ENCODE measurements around the gene MYO1H. TPM values are rescaled to one million over a fixed set of nuclear protein-coding genes. Genes with fewer than 3 reads are reported as not detected.

Gene MYO1H
- total RNA-seq, 1 donor from 2014 or later = not detected

DNA sequence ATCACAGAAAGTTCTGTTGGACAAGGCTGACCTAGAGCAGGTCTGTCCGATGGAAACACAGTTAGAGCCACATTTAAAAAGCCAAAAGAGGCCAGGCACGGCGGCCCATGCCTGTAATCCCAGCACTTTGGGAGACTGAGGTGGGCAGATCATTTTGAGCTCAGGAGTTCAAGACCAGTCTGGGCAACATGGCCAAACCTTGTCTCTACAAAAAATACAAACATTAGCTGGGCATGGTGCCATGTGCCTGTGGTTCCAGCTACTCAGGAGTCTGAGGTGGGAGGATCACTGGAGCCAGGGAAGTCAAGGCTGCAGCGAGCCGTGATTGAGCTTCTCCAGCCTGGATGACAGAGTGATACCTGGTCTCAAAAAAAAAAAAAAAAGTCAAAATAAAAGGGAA is 144.7 kb downstream of the MYO1H start:
- Mint-ChIP-seq H3K27ac (ENCODE audit: unreplicated experiment) (no peak overlapping the region), H3K4me3 (no peak overlapping the region), H3K4me1 (no peaks in the 10 kb centered on the region), H3K9me3 (no peaks in the 10 kb centered on the region), H3K36me3 (ENCODE audit: low read depth) (peaks cover 15% of the 10 kb centered on the region), H3K27me3 (ENCODE audit: low read depth) (no peaks in the 10 kb centered on the region)
- DNase-seq (ENCODE audit: low read depth, low spot score) = no peak
- TF ChIP-seq, protein P1, sequence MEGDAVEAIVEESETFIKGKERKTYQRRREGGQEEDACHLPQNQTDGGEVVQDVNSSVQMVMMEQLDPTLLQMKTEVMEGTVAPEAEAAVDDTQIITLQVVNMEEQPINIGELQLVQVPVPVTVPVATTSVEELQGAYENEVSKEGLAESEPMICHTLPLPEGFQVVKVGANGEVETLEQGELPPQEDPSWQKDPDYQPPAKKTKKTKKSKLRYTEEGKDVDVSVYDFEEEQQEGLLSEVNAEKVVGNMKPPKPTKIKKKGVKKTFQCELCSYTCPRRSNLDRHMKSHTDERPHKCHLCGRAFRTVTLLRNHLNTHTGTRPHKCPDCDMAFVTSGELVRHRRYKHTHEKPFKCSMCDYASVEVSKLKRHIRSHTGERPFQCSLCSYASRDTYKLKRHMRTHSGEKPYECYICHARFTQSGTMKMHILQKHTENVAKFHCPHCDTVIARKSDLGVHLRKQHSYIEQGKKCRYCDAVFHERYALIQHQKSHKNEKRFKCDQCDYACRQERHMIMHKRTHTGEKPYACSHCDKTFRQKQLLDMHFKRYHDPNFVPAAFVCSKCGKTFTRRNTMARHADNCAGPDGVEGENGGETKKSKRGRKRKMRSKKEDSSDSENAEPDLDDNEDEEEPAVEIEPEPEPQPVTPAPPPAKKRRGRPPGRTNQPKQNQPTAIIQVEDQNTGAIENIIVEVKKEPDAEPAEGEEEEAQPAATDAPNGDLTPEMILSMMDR (conservative IDR thresholded peaks at IDR 0.05) = no peak

DNA sequence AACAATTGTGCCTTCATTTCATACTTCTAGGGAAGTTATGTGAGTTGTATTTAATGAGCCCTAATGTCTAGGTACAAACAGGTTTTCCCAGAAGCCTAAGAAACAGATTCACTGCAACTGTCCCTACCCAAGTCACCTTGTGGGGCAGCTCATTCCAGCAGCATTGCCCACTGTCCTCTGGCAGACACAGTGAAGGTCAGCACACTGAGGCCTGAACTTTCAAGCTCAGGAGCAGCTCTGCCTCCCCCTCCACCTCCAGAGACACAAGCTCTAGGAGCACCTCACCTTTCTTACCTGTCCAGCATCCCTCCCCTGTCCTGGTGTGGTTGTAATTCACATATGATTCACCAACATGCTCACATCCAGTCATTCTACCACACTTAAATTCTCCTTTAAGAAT is 145.4 kb downstream of the MYO1H start:
- DNase-seq (ENCODE audit: low read depth, low spot score) = no peak
- H3K9me3 Mint-ChIP-seq = no peaks in the 10 kb centered on the region
- no peak overlapping the region for H3K27ac Mint-ChIP-seq (ENCODE audit: unreplicated experiment)
- H3K4me3 Mint-ChIP-seq = no peak overlapping the region
- TF ChIP-seq, protein P1 (conservative IDR thresholded peaks at IDR 0.05) = no peak
- H3K36me3 Mint-ChIP-seq (ENCODE audit: low read depth) = peaks cover 15% of the 10 kb centered on the region
- no peaks in the 10 kb centered on the region for H3K4me1 Mint-ChIP-seq
- no peaks in the 10 kb centered on the region for H3K27me3 Mint-ChIP-seq (ENCODE audit: low read depth)

DNA sequence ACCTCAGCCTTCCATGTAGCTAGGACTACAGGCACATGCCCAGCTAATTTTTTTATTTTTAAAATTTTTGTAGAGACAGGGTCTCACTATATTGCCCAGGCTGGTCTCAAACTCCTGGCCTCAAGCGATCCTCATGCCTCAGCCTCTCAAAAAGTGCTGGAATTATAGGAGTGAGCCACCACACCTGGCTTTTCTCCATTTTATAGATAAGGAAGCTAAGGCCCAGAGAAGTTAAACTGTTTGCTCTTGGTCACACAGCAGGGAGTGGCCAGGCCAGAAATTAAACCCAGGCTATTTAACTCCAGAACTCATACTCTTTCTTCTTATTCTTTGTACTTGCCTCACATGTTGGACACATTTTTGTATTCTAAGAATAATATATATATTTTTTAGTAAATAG is 146.2 kb downstream of the MYO1H start:
- H3K27me3 Mint-ChIP-seq (ENCODE audit: low read depth) = no peaks in the 10 kb centered on the region
- H3K4me1 Mint-ChIP-seq = no peaks in the 10 kb centered on the region
- H3K9me3 Mint-ChIP-seq = no peaks in the 10 kb centered on the region
- H3K27ac Mint-ChIP-seq (ENCODE audit: unreplicated experiment) = no peak overlapping the region
- peaks cover 14% of the 10 kb centered on the region for H3K36me3 Mint-ChIP-seq (ENCODE audit: low read depth)
- H3K4me3 Mint-ChIP-seq = no peak overlapping the region
- DNase-seq (ENCODE audit: low read depth, low spot score) = no peak
- TF ChIP-seq, protein P1 (conservative IDR thresholded peaks at IDR 0.05) = no peak

DNA sequence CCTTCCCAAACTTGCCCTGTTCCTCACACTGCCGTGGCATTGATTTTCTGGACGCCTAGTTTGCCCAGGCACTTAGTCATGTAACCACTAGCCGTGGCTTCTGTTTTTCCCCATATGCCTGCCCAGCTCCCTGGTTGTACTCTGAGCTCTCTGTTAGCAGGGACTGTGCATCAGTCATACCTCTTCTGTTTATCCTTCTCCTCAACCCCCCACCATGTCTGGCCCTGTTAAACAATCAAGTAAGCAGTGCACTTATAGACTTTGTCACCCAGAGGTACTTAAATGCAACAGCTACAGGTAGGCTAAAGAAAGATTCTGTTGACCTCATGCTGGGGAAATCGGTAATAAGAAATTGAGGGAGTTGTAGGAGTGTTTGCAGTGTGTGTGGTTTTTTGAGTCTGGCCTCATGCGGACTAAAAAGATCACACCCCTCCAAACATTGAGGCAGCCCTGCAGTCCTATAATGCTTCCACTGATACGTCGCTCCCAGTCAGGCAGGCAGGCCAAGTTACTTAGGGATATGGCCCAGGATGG is 146.7 kb downstream of the MYO1H start:
- no peaks in the 10 kb centered on the region for H3K27me3 Mint-ChIP-seq (ENCODE audit: low read depth)
- H3K4me1 Mint-ChIP-seq = no peaks in the 10 kb centered on the region
- H3K36me3 Mint-ChIP-seq (ENCODE audit: low read depth) = peaks cover 13% of the 10 kb centered on the region
- TF ChIP-seq, protein P1 (conservative IDR thresholded peaks at IDR 0.05) = no peak
- H3K9me3 Mint-ChIP-seq = no peaks in the 10 kb centered on the region
- no peak overlapping the region for H3K4me3 Mint-ChIP-seq
- H3K27ac Mint-ChIP-seq (ENCODE audit: unreplicated experiment) = no peak overlapping the region
- DNase-seq (ENCODE audit: low read depth, low spot score) = no peak

DNA sequence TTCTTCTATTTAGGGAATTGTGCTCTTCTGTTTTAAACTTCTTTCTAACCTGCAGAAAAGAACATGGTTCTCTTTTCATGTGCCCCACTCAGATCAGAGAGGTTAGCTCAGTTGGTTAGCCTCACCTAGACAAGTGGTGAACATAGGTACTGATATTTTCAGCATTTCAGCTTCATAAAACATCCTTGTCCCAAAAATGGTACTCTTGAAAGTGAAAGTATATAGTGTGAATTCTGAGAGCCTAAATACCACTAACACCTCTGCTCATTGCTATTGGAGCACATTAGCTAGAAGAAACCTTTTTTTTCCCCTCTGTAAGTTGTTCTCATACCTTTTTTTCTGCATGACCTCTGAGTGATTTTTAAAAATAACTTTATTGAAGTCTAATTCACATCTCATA is 147.3 kb downstream of the MYO1H start:
- no peaks in the 10 kb centered on the region for H3K4me1 Mint-ChIP-seq
- no peak overlapping the region for H3K27ac Mint-ChIP-seq (ENCODE audit: unreplicated experiment)
- no peaks in the 10 kb centered on the region for H3K9me3 Mint-ChIP-seq
- H3K4me3 Mint-ChIP-seq = no peak overlapping the region
- H3K36me3 Mint-ChIP-seq (ENCODE audit: low read depth) = peaks cover 13% of the 10 kb centered on the region
- no peaks in the 10 kb centered on the region for H3K27me3 Mint-ChIP-seq (ENCODE audit: low read depth)
- TF ChIP-seq, protein P1 (conservative IDR thresholded peaks at IDR 0.05) = no peak
- no peak for DNase-seq (ENCODE audit: low read depth, low spot score)
